Endothelial cell of umbilical vein (primary cell): ENCODE results near the gene CD247. TPM values are rescaled to one million over a fixed set of nuclear protein-coding genes. Genes with fewer than 3 reads are reported as not detected.

Source experiments
- BruUV-seq: library from RNA; stranded (reverse); fragments of 400-500 nt; replicated peaks from 2 replicates; lab custom pipeline; 2021; lab: Mats Ljungman, UMichigan
- CTCF ChIA-PET: fragments of 300-600, 350-600 bp; sonication (Branson Sonifier 250); formaldehyde crosslinking; loops from one replicate; lab custom pipeline; 2021; ENCODE audit warnings: antibody characterized with exemption, inconsistent platforms; lab: Charles Lee
- POLR2A ChIA-PET: fragments of 300-600, 350-600 bp; sonication (Branson Sonifier 250); formaldehyde crosslinking; loops from one replicate; lab custom pipeline; 2021; ENCODE audit warnings: antibody characterized with exemption, inconsistent platforms; lab: Charles Lee
- DNase-seq: peaks from one replicate; pipeline ENCODE4 v3.0.0-alpha.2; 2011; ENCODE audit warnings: low read depth, low spot score
- FAIRE-seq: peaks from 2 replicates; lab custom pipeline; 2011; peaks lifted over from hg19 to GRCh38; lab: Jason Lieb, UNC
- H2AFZ ChIP-seq: 2 replicates; pipeline ENCODE4 v1.6.0; 2012; ENCODE audit warnings: low read depth, low read length, control low read depth, inconsistent platforms
- H3K27ac ChIP-seq: 2 replicates; pipeline ENCODE4 v1.5.1; 2011; ENCODE audit warnings: low read depth, mild to moderate bottlenecking, control low read depth, low read length, moderate library complexity; ENCODE audit not compliant: insufficient read depth
- H3K27me3 ChIP-seq, 2 experiments: 2 replicates each; pipeline versions ENCODE4 v1.6.0 to v1.6.1; 2011; ENCODE audit warnings: low read length in 2 of 2, mixed read lengths in 1 of 2; ENCODE audit not compliant: control insufficient read depth in 2 of 2, insufficient read depth in 2 of 2
- H3K36me3 ChIP-seq, 2 experiments: 2 replicates in 1 of 2; 3 replicates in 1 of 2; pipeline ENCODE4 v1.5.1; 2011; ENCODE audit warnings: low read length in 2 of 2, mild to moderate bottlenecking in 1 of 2, moderate library complexity in 1 of 2; ENCODE audit not compliant: control insufficient read depth in 2 of 2, insufficient read depth in 2 of 2; ENCODE audit errors: extremely low read depth in 1 of 2
- H3K4me1 ChIP-seq: 3 replicates; pipeline ENCODE4 v1.5.1; 2011; ENCODE audit warnings: mild to moderate bottlenecking, low read length; ENCODE audit not compliant: control insufficient read depth, insufficient read depth; ENCODE audit errors: extremely low read depth
- H3K4me2 ChIP-seq: 2 replicates; pipeline ENCODE4 v1.6.1; 2011; ENCODE audit warnings: low read length, control low read depth, mixed read lengths; ENCODE audit not compliant: insufficient read depth
- H3K4me3 ChIP-seq, 3 experiments: fragments of 200-600 bp in 1 of 3; sonication (generic), shearing (Covaris generic) in 1 of 3; replicated peaks in 1 of 3; 2 replicates each; pipeline ENCODE4 v1.5.1; 2011 to 2016; ENCODE audit warnings: control low read depth in 3 of 3, low read length in 3 of 3, mild to moderate bottlenecking in 2 of 3, inconsistent platforms in 1 of 3, low read depth in 1 of 3, moderate library complexity in 1 of 3; ENCODE audit not compliant: insufficient read depth in 1 of 3
- H3K79me2 ChIP-seq: 2 replicates; pipeline ENCODE4 v1.6.0; 2012; ENCODE audit warnings: low read length, inconsistent platforms; ENCODE audit not compliant: control insufficient read depth, insufficient read depth
- H3K9ac ChIP-seq: replicated peaks from 2 replicates; pipeline ENCODE3; 2011; ENCODE audit warnings: low read length, control low read depth; ENCODE audit not compliant: insufficient read depth; ENCODE audit errors: extremely low read depth
- H3K9me1 ChIP-seq: replicated peaks from 3 replicates; pipeline ENCODE4 v1.6.0; 2011; ENCODE audit warnings: mild to moderate bottlenecking, low read length; ENCODE audit not compliant: control insufficient read depth, insufficient read depth; ENCODE audit errors: extremely low read depth
- H3K9me3 ChIP-seq: replicated peaks from 2 replicates; pipeline ENCODE4 v1.5.1; 2012; ENCODE audit warnings: low read length, inconsistent platforms; ENCODE audit not compliant: control insufficient read depth, insufficient read depth
- H4K20me1 ChIP-seq: replicated peaks from 2 replicates; pipeline ENCODE3; 2011; ENCODE audit warnings: mild to moderate bottlenecking, low read length; ENCODE audit not compliant: control insufficient read depth, insufficient read depth; ENCODE audit errors: extremely low read depth
- EZH2 ChIP-seq: IDR thresholded peaks from 2 replicates; pipeline ENCODE4 v1.6.1; 2012; ENCODE audit warnings: borderline replicate concordance, low read depth, mild to moderate bottlenecking, moderate library complexity, low read length, inconsistent platforms; ENCODE audit not compliant: severe bottlenecking
- FOS ChIP-seq: IDR thresholded peaks from 2 replicates; pipeline ENCODE4 v1.6.1; 2011; ENCODE audit warnings: mild to moderate bottlenecking, low read length, moderate library complexity, borderline replicate concordance; ENCODE audit not compliant: insufficient read depth
- GATA2 ChIP-seq: IDR thresholded peaks from 2 replicates; pipeline ENCODE4 v1.7.0; 2011; ENCODE audit warnings: low read depth, mild to moderate bottlenecking, moderate library complexity, mixed read lengths, low read length; ENCODE audit not compliant: insufficient read length, insufficient read depth
- JUN ChIP-seq: IDR thresholded peaks from 2 replicates; pipeline ENCODE4 v1.6.1; 2011; ENCODE audit warnings: borderline replicate concordance, low read depth; ENCODE audit not compliant: insufficient read length, insufficient read depth
- MYC ChIP-seq: IDR thresholded peaks from one replicate; pipeline ENCODE4 v1.6.1; 2011; ENCODE audit warnings: mild to moderate bottlenecking, low read depth, low read length
- POLR2A ChIP-seq: IDR thresholded peaks from 2 replicates; pipeline ENCODE4 v1.6.1; 2012; ENCODE audit warnings: low read depth, mild to moderate bottlenecking, control low read depth, low read length
- POLR2AphosphoS5 ChIP-seq: IDR thresholded peaks from 2 replicates; pipeline ENCODE4 v1.6.1; 2012; ENCODE audit warnings: low read depth, mild to moderate bottlenecking, control low read depth, low read length, moderate library complexity; ENCODE audit not compliant: insufficient read depth
- dilution Hi-C: fragments of 300-500 bp; cut with MboI; formaldehyde crosslinking; loops from one replicate; pipeline ENCODE4 v1.15.0; 2019; ENCODE audit warnings: low sequenced_read_pairs; ENCODE audit not compliant: extremely low pct_ligation_motif_present
- intact Hi-C: fragments of 100-400 bp; cut with micrococcal nuclease; formaldehyde crosslinking; loops from one replicate; pipeline ENCODE4 v1.10.0; 2022
- polyA plus RNA-seq, 4 experiments: library from polyadenylated mRNA; depleted of rRNA in 3 of 4; stranded (reverse) in 3 of 4; unstranded in 1 of 4; fragments of >200 nt; gene quantifications; 2 replicates each; pipeline versions ENCODE4 v1.2.1 to v1.2.3, GENCODE V29; 2011 to 2012; ENCODE audit warnings: missing spikeins in 1 of 4
- total RNA-seq: library from RNA; stranded (reverse); gene quantifications from 2 replicates; pipeline ENCODE4 v1.2.3, GENCODE V29; 2021
- TF ChIP-seq, protein P1 (sequence below), 2 donors: IDR thresholded peaks; 1 replicate in 1 of 2; 2 replicates in 1 of 2; pipeline ENCODE4 v1.5.1; 2011; ENCODE audit warnings: low read length in 2 of 2, mild to moderate bottlenecking in 2 of 2, moderate library complexity in 2 of 2, control low read depth in 1 of 2, inconsistent platforms in 1 of 2, low read depth in 1 of 2; ENCODE audit not compliant: insufficient read depth in 1 of 2; ENCODE audit errors: extremely low read depth in 1 of 2
- TF ChIP-seq, protein P2 (sequence below): IDR thresholded peaks from 2 replicates; pipeline ENCODE4 v1.6.1; 2011; ENCODE audit not compliant: insufficient read depth, insufficient read length

Gene CD247
- total and polyA plus RNA-seq, 2 donors (not counting 3 experiments of a cell fraction or from before 2014, with no cell fraction given) = not detected

DNA sequence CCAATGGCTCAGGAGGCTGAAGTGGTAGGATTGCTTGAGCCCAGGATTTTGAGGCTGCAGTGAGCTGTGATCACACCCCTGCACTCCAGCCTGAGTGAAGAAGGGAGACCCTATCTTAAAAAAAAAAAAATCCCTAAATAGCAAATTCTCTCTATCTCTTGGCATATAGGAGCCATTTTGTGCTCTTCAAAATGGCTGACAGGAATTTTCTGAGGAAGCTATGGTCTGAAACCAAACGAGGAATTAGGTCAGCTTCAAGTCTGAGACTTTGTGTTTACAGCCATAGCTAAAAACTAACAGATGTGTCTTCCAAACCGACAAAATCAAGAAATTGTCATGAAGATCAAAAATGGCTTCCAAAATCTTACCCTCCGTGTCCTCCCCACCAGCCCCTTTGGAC, 10.6 kb downstream of the CD247 start:
- Histone ChIP-seq H3K27ac (no peak overlapping the region), H3K27me3 (peaks cover 4 to 7% of the 10 kb centered on the region in 2 experiments), H3K4me1 (no peaks in the 10 kb centered on the region), H3K9me1 (no peaks in the 10 kb centered on the region), H3K36me3 (no peaks in the 10 kb centered on the region), H3K9ac (no peak overlapping the region), H3K4me2 (no peak overlapping the region), H4K20me1 (no peaks in the 10 kb centered on the region), H3K4me3 (no peak overlapping the region), H2AFZ (no peak overlapping the region), H3K79me2 (no peaks in the 10 kb centered on the region), H3K9me3 (no peaks in the 10 kb centered on the region)
- ChIA-PET CTCF (interaction anchor here (0.6 to 1.2 kb wide), 3 partner anchors 26 to 454 kb away, joined by 3 to 4 read pairs (median 3); no protein-coding TSS in a partner anchor), POLR2A (no interaction called here)
- FAIRE-seq (no peak), DNase-seq (no peak)
- dilution Hi-C loops (no loop called here), intact Hi-C loops (no loop called here)
- TF ChIP-seq FOS = no peak
- TF ChIP-seq, protein P1, sequence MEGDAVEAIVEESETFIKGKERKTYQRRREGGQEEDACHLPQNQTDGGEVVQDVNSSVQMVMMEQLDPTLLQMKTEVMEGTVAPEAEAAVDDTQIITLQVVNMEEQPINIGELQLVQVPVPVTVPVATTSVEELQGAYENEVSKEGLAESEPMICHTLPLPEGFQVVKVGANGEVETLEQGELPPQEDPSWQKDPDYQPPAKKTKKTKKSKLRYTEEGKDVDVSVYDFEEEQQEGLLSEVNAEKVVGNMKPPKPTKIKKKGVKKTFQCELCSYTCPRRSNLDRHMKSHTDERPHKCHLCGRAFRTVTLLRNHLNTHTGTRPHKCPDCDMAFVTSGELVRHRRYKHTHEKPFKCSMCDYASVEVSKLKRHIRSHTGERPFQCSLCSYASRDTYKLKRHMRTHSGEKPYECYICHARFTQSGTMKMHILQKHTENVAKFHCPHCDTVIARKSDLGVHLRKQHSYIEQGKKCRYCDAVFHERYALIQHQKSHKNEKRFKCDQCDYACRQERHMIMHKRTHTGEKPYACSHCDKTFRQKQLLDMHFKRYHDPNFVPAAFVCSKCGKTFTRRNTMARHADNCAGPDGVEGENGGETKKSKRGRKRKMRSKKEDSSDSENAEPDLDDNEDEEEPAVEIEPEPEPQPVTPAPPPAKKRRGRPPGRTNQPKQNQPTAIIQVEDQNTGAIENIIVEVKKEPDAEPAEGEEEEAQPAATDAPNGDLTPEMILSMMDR (IDR thresholded peaks at IDR 0.05; ENCODE audit: extremely low read depth in 1 of 2, insufficient read depth in 1 of 2, low read depth in 1 of 2, low read length in 2 of 2) = no peak
- TF ChIP-seq MYC = no peak
- no peak for TF ChIP-seq EZH2
- no peak for TF ChIP-seq POLR2AphosphoS5
- TF ChIP-seq, protein P2, sequence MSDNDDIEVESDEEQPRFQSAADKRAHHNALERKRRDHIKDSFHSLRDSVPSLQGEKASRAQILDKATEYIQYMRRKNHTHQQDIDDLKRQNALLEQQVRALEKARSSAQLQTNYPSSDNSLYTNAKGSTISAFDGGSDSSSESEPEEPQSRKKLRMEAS = no peak
- TF ChIP-seq JUN = no peak
- TF ChIP-seq GATA2 = no peak
- no peak for TF ChIP-seq POLR2A
- BruUV-seq = no TSS peak
